HepG2 (cell line): ENCODE data around the gene CDK8. TPM values are rescaled to one million over a fixed set of nuclear protein-coding genes. Genes with fewer than 3 reads are reported as not detected.

Experiments used
- BCL3 ChIP-seq: sonication (generic); formaldehyde crosslinking; IDR thresholded peaks from 2 replicates; pipeline ENCODE4 v1.5.1; 2020; ENCODE audit warnings: mild to moderate bottlenecking, missing genetic modification reagents, moderate library complexity
- CBX1 ChIP-seq: IDR thresholded peaks from one replicate; pipeline ENCODE4 v1.6.1; 2016; ENCODE audit warnings: antibody characterized with exemption, low read depth
- LCORL ChIP-seq, 2 experiments: fragments of 450-650 bp in 1 of 2; sonication (generic) in 1 of 2; formaldehyde crosslinking in 1 of 2; IDR thresholded peaks; 2 replicates each; pipeline versions ENCODE4 v1.5.0 to v1.6.1; 2017 to 2020; ENCODE audit warnings: antibody characterized with exemption in 1 of 2, missing genetic modification reagents in 1 of 2
- LRRFIP1 ChIP-seq: sonication (generic); formaldehyde crosslinking; conservative IDR thresholded peaks from 2 replicates; pipeline ENCODE4 v1.4.0; 2020; ENCODE audit warnings: missing genetic modification reagents
- MTA3 ChIP-seq: sonication (generic); formaldehyde crosslinking; IDR thresholded peaks from 2 replicates; pipeline ENCODE4 v1.4.0; 2020; ENCODE audit warnings: missing genetic modification reagents
- MYNN ChIP-seq: sonication (generic); formaldehyde crosslinking; IDR thresholded peaks from 2 replicates; pipeline ENCODE4 v1.4.0; 2020; ENCODE audit warnings: mild to moderate bottlenecking, low read depth, missing genetic modification reagents
- NCOA5 ChIP-seq: sonication (generic); formaldehyde crosslinking; IDR thresholded peaks from 2 replicates; pipeline ENCODE4 v1.4.0; 2020; ENCODE audit warnings: missing genetic modification reagents
- RBAK ChIP-seq: sonication (generic); formaldehyde crosslinking; IDR thresholded peaks from 2 replicates; pipeline ENCODE4 v1.5.1; 2020; ENCODE audit warnings: mild to moderate bottlenecking, missing genetic modification reagents
- ZBTB21 ChIP-seq: sonication (generic); formaldehyde crosslinking; IDR thresholded peaks from 2 replicates; pipeline ENCODE4 v1.4.0; 2020; ENCODE audit warnings: missing genetic modification reagents
- ZFP82 ChIP-seq: sonication (generic); formaldehyde crosslinking; IDR thresholded peaks from 2 replicates; pipeline ENCODE4 v1.5.1; 2020; ENCODE audit warnings: mild to moderate bottlenecking, missing genetic modification reagents, borderline replicate concordance
- ZNF18 ChIP-seq: sonication (generic); formaldehyde crosslinking; IDR thresholded peaks from 2 replicates; pipeline ENCODE4 v1.8.0; 2022; ENCODE audit warnings: mild to moderate bottlenecking, missing genetic modification reagents; ENCODE audit not compliant: insufficient replicate concordance
- ZNF296 ChIP-seq: sonication (generic); formaldehyde crosslinking; conservative IDR thresholded peaks from 2 replicates; pipeline ENCODE4 v1.5.0; 2020; ENCODE audit warnings: mild to moderate bottlenecking, missing genetic modification reagents
- ZNF367 ChIP-seq: sonication (generic); formaldehyde crosslinking; IDR thresholded peaks from 2 replicates; pipeline ENCODE4 v1.4.0; 2020; ENCODE audit warnings: missing genetic modification reagents, borderline replicate concordance
- ZNF678 ChIP-seq: sonication (generic); formaldehyde crosslinking; IDR thresholded peaks from 2 replicates; pipeline ENCODE4 v1.4.0; 2020; ENCODE audit warnings: mild to moderate bottlenecking, missing genetic modification reagents
- ZNF790 ChIP-seq: sonication (generic); formaldehyde crosslinking; IDR thresholded peaks from 2 replicates; pipeline ENCODE4 v1.8.0; 2022; ENCODE audit warnings: missing genetic modification reagents, mild to moderate bottlenecking, borderline replicate concordance
- polyA plus RNA-seq, 8 experiments: library from polyadenylated mRNA; depleted of rRNA in 3 of 8; stranded (reverse) in 7 of 8; unstranded in 1 of 8; fragments of >200 nt; fragmentation: Illumina TruSeq in 4 of 8; extraction: Trizol in 4 of 8; gene quantifications; 2 replicates each; pipeline versions ENCODE4 v1.2.1 to v1.2.3, GENCODE V29; 2011 to 2016; ENCODE audit warnings: low read depth in 4 of 8, missing spikeins in 1 of 8, mixed read lengths in 1 of 8; ENCODE audit not compliant: insufficient read depth in 1 of 8
- total RNA-seq, 5 experiments: library from RNA; depleted of rRNA; stranded (reverse); fragments of >200 nt; fragmentation: Illumina TruSeq; extraction: Trizol; gene quantifications; 2 replicates each; pipeline ENCODE4 v1.2.3, GENCODE V29; 2016; ENCODE audit warnings: low read depth in 1 of 5
- TF ChIP-seq, protein P1 (sequence below): sonication (generic); formaldehyde crosslinking; IDR thresholded peaks from 2 replicates; pipeline ENCODE4 v1.5.0; 2020; ENCODE audit warnings: missing genetic modification reagents, mild to moderate bottlenecking, borderline replicate concordance
- TF ChIP-seq, protein P2 (sequence below): sonication (generic); formaldehyde crosslinking; IDR thresholded peaks from 2 replicates; pipeline ENCODE4 v1.4.0; 2020; ENCODE audit warnings: missing genetic modification reagents
- TF ChIP-seq, protein P3 (sequence below): sonication (generic); formaldehyde crosslinking; IDR thresholded peaks from 2 replicates; pipeline ENCODE4 v1.4.0; 2020; ENCODE audit warnings: missing genetic modification reagents, low read depth, mild to moderate bottlenecking, borderline replicate concordance

The CDK8 gene
- total and polyA plus RNA-seq, 2 of the 13 experiments (the other 11 are each of a cell fraction or from before 2014, with no cell fraction given) = 15.8 to 16.4 TPM

GRCh38 chr13:26221721-26222519, 32.0 kb upstream of the CDK8 start, which contains the start of gene RNF6 (continued):
- TF ChIP-seq RBAK (CRISPR knock-in tag) (0 out of 2 replicates have a peak, but pooled peaks have one; percentile 27), LRRFIP1 (CRISPR knock-in tag) (no peak), ZFP82 (CRISPR knock-in tag) (peak; percentile 42; the same call in 1 of the 2 replicates), MTA3 (CRISPR knock-in tag) (no peak), MYNN (CRISPR knock-in tag) (peak; percentile 19; the same call in 1 of the 2 replicates), ZNF18 (CRISPR knock-in tag) (no peak), ZNF367 (peak; percentile 39; the same call in 1 of the 2 replicates), BCL3 (CRISPR knock-in tag) (peak; percentile 76), ZNF678 (CRISPR knock-in tag) (no peak), ZNF790 (no peak), NCOA5 (no peak), ZBTB21 (CRISPR knock-in tag) (no peak; the same call in 1 of the 2 replicates), CBX1 (no peak), LCORL (IDR thresholded peaks at IDR 0.05) (no peak), LCORL (CRISPR knock-in tag; IDR thresholded peaks at IDR 0.05) (peak; percentile 83), ZNF296 (CRISPR knock-in tag) (no peak)
- TF ChIP-seq, protein P1, sequence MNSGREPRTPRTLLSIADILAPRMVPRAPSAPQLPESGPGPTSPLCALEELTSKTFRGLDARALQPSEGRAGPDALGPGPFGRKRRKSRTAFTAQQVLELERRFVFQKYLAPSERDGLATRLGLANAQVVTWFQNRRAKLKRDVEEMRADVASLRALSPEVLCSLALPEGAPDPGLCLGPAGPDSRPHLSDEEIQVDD (CRISPR knock-in tag) = 0 out of 2 replicates have a peak, but pooled peaks have one; percentile 56
- TF ChIP-seq, protein P2, sequence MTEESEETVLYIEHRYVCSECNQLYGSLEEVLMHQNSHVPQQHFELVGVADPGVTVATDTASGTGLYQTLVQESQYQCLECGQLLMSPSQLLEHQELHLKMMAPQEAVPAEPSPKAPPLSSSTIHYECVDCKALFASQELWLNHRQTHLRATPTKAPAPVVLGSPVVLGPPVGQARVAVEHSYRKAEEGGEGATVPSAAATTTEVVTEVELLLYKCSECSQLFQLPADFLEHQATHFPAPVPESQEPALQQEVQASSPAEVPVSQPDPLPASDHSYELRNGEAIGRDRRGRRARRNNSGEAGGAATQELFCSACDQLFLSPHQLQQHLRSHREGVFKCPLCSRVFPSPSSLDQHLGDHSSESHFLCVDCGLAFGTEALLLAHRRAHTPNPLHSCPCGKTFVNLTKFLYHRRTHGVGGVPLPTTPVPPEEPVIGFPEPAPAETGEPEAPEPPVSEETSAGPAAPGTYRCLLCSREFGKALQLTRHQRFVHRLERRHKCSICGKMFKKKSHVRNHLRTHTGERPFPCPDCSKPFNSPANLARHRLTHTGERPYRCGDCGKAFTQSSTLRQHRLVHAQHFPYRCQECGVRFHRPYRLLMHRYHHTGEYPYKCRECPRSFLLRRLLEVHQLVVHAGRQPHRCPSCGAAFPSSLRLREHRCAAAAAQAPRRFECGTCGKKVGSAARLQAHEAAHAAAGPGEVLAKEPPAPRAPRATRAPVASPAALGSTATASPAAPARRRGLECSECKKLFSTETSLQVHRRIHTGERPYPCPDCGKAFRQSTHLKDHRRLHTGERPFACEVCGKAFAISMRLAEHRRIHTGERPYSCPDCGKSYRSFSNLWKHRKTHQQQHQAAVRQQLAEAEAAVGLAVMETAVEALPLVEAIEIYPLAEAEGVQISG (CRISPR knock-in tag) = peak; percentile 93
- TF ChIP-seq, protein P3, sequence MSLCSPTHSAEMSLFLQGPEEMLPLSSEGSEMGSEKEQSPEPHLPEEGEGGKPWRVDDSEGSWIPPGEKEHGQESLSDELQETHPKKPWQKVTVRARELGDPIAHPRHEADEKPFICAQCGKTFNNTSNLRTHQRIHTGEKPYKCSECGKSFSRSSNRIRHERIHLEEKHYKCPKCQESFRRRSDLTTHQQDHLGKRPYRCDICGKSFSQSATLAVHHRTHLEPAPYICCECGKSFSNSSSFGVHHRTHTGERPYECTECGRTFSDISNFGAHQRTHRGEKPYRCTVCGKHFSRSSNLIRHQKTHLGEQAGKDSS (CRISPR knock-in tag) = peak; percentile 91; the same call in 1 of the 2 replicates
